Renal pelvis (tissue), 4 donors: Measurements from ENCODE around the gene ERLIN1. TPM values are rescaled to one million over a fixed set of nuclear protein-coding genes. Genes with fewer than 3 reads are reported as not detected.
"Not testable (repeated sequence)": the region's sequence is repeated elsewhere in the genome, so short reads cannot be mapped to it uniquely, and the experiment has no call there.

Experiments
- DNase-seq: peaks from one replicate; pipeline ENCODE4 v3.0.0-alpha.2; 2013
- polyA plus RNA-seq, 3 donors: library from polyadenylated mRNA; unstranded; fragments of 120-200 nt; gene quantifications; one replicate each; pipeline ENCODE4 v1.2.1, GENCODE V29; 2013; ENCODE audit not compliant: insufficient read length in 3 of 3

ERLIN1 gene
- polyA plus RNA-seq, 3 donors: 51.0 to 52.8 (median 52.0) TPM

DNA sequence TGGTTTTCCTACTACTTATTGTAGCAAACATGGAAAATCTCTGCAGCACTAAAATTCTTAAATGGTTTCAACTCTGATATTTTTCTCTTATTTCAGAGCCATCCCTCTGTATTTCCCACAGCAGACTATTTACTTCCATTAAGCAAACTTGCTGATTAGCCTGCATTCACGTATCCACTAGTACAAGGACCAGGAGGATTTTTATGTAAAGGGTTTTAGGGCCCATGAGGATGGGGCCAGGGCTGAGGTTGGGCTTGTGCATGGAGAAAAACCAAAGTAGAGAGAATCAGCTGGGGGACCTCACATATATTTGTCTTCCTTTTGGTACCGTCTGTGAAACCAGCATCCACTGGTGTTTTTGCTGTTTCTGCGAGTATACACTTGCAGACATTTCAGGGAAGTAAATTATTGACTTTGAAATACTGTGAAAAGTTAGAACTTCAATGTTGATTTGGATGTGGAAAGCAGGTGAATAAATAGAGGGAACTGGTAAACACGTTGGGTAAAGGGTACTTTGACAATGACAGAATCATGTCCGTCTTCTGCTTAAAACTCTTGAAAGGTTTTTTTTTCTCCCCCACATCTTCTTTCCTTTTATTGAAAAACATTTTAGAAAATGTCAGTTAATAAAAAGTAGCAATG lies 44.3 kb downstream of the ERLIN1 start:
- no peak for DNase-seq

GRCh38 chr10:100140070-100140469 lies 45.8 kb downstream of the ERLIN1 start:
- no peak for DNase-seq

DNA sequence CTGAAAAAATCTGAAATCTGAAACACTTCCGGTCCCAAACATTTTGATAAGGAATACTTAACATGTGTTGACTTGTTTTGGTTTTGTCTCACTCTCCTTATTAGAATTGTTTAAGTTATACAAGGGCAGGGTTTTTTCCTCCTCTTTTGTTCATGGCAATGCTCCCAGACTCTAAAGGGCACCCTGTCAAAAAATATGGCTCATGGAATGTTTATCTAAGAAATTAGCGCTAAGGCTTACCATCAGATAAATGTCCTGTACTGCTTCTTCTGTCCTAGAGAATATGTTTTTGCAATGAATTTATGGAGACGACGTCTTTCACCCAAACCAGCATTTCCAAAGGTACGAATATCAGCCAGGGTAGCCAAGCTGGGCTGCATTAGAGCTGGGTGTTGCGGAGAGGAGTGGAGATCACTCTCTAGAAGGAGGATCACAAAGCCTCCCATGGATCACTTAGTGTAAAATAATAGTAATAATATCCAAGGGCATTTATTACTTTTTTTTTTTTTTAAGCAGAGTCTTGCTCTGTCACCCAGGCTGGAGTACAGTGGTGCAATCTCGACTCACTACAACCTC lies 46.8 kb downstream of the ERLIN1 start:
- no peak for DNase-seq

DNA sequence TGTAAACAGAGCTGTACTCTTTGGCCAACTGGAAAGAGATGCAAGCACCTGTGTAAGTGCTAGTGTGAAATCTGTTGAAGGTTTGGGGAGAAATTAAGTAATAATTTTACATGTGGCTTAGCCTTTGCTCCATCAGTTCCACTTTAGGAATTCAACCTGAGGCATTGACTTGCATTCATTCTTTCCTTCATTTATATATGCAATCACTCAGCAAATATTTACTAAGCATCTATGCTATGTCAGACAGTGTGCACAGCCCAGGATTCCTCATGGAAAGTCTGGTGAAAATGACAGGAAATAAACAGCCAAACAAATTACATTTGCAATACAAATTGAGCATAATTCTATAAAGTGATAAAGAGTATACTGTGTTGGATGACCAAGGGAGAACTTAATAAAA lies 50.3 kb downstream of the ERLIN1 start:
- DNase-seq: no peak

DNA sequence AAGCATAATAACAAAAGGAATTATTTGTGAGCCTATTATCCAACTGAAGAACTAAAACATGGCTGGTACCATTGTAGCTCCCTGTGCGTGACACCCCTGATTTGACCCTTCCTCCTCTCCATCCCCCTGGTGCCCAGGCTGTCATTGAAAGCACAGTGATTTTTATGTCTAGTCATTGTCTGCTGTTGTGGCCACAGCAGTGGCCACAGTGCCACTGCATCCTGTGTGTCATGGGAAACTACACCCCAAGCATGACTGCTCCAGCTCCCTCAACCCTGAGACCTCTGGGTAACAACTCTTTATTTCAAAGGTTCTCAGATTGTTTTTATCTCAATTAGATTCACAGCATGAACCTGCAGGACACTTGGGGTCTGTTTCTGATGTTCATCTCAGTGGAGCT lies 52.0 kb downstream of the ERLIN1 start:
- no peak for DNase-seq

DNA sequence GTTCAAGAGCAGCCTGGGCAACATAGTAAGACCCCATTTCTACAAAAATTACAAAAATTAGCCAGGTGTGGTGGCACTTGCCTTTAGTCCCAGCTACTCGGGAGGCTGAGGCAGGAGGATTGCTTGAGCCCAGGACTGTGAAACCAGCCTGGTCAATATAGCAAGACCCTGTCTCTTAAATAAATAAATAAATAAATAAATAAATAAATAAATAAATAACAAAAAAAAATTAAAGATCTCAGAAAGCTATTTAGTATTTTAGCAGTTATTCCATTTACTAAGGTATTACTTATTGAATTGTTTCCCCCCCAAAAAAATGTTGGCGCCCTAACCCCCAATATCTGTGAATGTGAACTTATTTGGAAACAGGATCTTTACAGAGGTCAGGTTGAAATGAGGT lies 53.4 kb downstream of the ERLIN1 start:
- no peak for DNase-seq

GRCh38 chr10:100131571-100131970 lies 54.3 kb downstream of the ERLIN1 start:
- no peak for DNase-seq

GRCh38 chr10:100130831-100131230 lies 55.0 kb downstream of the ERLIN1 start:
- DNase-seq: peak; percentile 31

DNA sequence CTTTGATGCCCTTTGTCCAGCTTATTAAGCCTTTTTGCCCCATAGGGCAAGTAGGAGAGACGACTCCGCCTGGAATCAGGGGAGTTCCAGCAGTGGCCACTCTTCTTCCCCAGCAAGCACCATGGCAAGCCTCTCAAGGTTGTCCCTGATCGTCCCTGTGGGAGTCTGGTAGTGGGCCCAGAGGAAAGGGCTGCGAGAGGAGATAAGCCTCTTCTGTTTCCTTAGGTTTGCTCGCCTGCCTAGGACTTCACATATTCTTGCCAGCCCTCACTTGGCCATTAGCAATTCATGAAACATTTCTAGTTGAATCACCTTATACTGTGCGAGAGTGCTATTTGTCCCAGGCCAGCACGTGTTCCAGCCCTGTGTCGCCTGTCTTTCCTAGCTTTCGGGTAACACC lies 56.4 kb downstream of the ERLIN1 start:
- DNase-seq: no peak

DNA sequence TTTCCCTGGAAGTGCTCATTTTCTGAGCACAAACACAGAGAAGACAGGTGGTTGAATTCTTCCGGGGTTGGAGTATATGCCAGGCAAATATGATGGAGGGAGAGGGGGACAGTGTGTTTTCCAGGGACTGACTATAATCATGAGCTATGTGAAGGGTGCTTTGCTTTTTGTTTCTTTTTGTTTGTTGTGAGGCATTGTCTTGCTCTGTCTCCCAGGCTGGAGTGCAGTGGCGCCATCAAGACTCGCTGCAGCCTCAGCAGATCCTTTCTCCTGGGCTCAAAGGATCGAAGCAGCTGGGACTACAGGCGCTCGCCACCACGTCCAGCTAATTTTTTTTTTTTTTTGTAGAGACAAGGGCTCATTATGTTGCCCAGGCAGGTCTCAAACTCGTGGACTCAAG lies 56.9 kb downstream of the ERLIN1 start:
- DNase-seq: no peak

- not testable (repeated sequence) for DNase-seq
These were observed 60.5 kb downstream of the ERLIN1 start for GRCh38 chr10:100125335-100125734.

GRCh38 chr10:100124097-100124496 lies 61.7 kb downstream of the ERLIN1 start:
- DNase-seq: no peak

GRCh38 chr10:100122780-100123179 lies 63.0 kb downstream of the ERLIN1 start:
- no peak for DNase-seq

GRCh38 chr10:100120550-100120949 lies 65.3 kb downstream of the ERLIN1 start:
- no peak for DNase-seq

DNA sequence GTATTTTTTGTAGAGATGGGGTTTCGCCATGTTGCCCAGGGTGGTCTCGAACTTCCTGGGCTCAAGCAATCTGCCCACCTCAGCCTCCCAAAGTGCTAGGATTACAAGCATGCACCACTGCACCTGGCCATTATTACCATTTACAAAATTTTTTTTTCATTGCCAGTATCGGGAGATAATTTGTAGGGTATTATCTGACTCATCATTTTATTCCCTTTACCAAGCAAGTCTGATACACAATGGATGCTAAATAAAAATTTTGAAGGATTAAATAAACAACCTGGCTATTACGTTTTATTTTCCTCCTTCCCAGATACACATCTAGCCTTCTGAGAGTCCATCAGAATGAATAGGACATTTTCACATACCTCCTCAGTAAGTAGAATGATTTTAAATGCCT lies 66.1 kb downstream of the ERLIN1 start:
- DNase-seq: no peak

DNA sequence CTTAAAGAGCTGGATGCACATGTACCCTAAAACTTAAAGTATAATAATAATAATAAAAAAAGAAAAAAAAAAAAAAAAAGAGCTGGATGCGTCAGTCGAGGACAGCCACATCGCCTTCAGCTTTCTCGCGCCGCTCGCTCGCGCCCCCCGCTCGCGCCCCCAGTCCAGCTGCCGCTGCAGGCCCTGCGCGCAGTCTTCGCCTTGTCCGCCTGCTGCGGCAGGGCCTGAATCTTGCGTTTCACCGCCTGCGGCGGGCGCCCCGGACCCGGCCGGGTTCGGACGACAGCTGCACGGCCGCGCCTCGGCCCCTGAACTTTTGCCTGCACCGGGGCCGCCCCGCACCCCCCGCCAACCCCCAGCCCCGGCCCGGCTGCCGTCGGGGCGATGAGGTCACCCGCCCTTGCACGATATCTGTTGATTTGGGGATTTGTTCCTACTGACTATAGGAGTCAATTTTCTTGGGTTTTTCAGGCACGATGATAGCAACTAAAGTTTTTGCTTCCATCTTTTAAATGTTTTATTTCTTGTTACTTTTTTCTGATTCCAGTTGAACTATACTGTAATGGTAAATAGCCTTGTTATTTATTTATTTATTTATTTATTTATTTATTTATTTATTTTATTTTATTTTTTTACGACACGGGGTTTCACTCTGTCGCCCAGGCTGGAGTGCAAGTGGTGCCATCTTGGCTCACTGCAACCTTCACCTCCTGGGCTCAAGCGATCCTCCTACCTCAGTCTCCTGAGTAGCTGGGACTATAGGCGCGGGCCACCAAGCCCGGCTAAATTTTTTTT lies 70.7 kb downstream of the ERLIN1 start:
- peak; percentile 35 for DNase-seq

DNA sequence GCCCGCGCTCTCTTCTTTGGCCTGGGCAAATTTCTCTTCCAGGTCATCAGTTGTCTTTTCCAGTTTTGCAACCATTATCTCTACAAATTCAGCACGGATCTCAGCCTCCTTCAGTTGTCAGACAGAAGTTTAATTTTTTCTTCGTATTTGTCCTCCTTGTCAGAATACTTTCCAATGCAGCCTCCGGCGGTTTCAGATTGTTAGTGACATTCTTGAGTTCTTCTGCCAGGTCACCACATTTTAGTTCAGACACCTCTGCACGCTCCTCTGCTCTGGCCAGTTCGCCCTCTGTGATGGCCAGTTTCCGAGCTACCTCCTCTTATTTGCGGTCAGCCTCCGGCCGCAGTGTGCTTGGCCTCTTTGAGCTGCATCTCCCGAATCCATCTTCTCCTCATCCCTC lies 71.4 kb downstream of the ERLIN1 start:
- no peak for DNase-seq

DNA sequence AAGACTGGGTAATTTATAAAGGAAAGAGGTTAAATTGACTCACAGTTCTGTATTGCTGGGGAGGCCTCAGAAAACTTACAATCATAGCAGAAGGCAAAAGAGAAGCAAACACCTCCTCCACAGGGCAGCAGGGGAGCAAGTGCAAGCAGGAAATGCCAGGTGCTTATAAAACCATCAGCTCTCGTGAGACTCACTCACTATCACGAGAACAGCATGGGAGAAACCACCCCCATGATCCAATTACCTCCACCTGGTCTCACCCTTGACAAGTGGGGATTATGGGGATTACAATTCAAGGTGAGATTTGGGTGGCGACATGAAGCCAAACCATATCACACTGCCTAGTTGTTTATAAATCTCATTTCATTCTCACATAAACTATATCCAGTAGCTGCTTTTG lies 76.2 kb downstream of the ERLIN1 start:
- no peak for DNase-seq

GRCh38 chr10:100106865-100107264 lies 79.0 kb downstream of the ERLIN1 start:
- no peak for DNase-seq

GRCh38 chr10:100104300-100104699 lies 81.5 kb downstream of the ERLIN1 start:
- DNase-seq: no peak

DNA sequence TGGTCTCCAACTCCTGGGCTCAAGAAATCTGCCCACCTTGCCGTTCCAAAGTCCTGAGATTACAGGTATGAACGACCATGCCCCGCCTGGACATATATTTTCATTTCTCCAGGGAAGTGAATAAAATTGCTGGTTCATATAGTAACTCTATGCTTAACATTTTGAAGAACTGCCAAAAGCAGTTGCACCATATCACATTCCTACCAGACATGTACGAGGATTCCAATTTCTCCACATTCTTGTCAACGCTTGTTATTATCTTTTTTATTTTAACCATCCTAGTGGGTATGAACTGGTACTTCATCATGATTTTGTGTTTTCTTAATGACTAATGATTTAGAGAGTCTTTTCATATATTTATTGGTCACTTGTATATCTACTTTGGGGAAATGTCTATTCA lies 82.2 kb downstream of the ERLIN1 start:
- no peak for DNase-seq

- DNase-seq: no peak
These were observed 84.4 kb downstream of the ERLIN1 start for GRCh38 chr10:100101192-100102076.
